Activated naive CD8-positive, alpha-beta T cell treated with anti-CD3 and anti-CD28 coated beads, Interleukin-2, amount 10 ng/mL, durations not matched to agents 7 days and 5 days (primary cell): ENCODE measurements around the gene ARHGEF40. TPM values are rescaled to one million over a fixed set of nuclear protein-coding genes. Genes with fewer than 3 reads are reported as not detected.

Source experiments
- ATAC-seq: fragments of 150-1000 bp; cut with Tn5 transposase; one replicate; pipeline ENCODE4 v1.10.0; 2021; ENCODE audit warnings: low read depth, moderate library complexity
- POLR2A ChIA-PET: fragments of 350-600 bp; sonication (Branson Sonifier 250); formaldehyde crosslinking; loops from one replicate; lab custom pipeline; 2021; ENCODE audit warnings: antibody characterized with exemption; lab: Charles Lee
- DNase-seq: peaks from one replicate; pipeline ENCODE4 v3.0.0; 2021
- H3K27ac Mint-ChIP-seq: one replicate; pipeline ENCODE4 v1.8.0; 2022; ENCODE audit warnings: mild to moderate bottlenecking, mixed read lengths
- H3K27me3 Mint-ChIP-seq: one replicate; pipeline ENCODE4 v1.8.0; 2022; ENCODE audit warnings: mild to moderate bottlenecking, moderate library complexity, mixed read lengths
- H3K36me3 Mint-ChIP-seq: one replicate; pipeline ENCODE4 v1.8.0; 2021; ENCODE audit warnings: mild to moderate bottlenecking, mixed read lengths
- H3K4me1 Mint-ChIP-seq: one replicate; pipeline ENCODE4 v1.8.0; 2021; ENCODE audit warnings: mixed read lengths
- H3K4me3 Mint-ChIP-seq: one replicate; pipeline ENCODE4 v1.8.0; 2022; ENCODE audit warnings: mild to moderate bottlenecking, moderate library complexity, mixed read lengths
- H3K9me3 Mint-ChIP-seq: one replicate; pipeline ENCODE4 v1.8.0; 2021; ENCODE audit warnings: mixed read lengths
- total RNA-seq, 2 experiments: library from RNA; stranded (reverse); gene quantifications; one replicate each; pipeline ENCODE4 v1.2.3, GENCODE V29; 2021

The ARHGEF40 gene
- total RNA-seq, 2 experiments from 2014 or later = 0.20 to 0.28 TPM

DNA sequence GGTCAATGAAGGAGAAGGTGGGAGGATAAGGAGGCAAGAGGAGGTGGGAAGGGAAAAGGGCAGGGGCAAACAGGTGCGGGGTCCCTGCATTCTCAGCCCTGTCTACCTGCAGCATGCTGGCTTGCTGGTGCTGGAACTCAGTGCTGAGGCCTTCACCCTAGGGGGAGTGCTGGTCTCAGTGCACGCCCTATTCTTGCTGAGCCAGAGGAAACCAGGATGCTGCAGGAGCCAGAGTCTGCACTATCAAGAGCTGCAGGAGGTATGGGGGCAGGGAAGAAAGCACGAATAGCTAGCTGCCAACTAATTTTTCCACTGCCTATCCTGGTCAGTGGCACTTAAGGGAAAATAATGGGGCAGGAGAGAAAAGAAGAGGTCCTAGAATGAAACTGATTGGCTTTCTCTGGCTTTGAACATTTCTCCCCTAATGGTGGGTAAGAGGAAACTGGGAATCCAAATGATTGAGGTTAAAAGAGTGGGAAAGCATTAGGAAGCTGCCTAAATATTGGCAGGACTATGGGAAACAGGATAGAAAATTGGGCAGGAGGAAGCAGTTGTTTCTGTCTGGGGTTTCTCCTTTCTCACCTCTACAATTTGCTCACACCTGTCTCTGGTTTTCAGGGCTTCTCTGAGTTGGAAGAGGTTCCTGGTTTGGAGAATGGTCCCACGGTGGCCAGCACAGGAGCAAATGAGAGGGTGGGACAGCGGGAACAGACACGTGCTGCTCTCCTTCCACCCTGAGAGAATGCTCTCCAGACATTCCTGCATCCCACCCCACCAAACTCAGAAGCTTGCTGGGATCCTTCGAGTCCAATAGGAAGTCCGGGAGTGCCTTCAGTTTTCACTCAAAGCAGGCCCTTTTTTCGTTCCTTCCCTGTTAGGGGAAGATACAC, 32.7 kb downstream of the ARHGEF40 start:
- no peak for DNase-seq

GRCh38 chr14:21103411-21103709, 33.3 kb downstream of the ARHGEF40 start:
- peaks cover 40% of the 10 kb centered on the region for H3K4me1 Mint-ChIP-seq
- no peaks in the 10 kb centered on the region for H3K9me3 Mint-ChIP-seq
- ATAC-seq (peak; percentile 0), DNase-seq (no peak)
- peaks cover 15% of the 10 kb centered on the region for H3K27me3 Mint-ChIP-seq
- POLR2A ChIA-PET = interaction anchor here (1.0 to 3.0 kb wide), 6 partner anchors 11 to 36 kb away, joined by 3 to 18 read pairs (median 10); partner anchors contain the start of gene ARHGEF40
- H3K27ac Mint-ChIP-seq = peak overlapping the region; percentile 84
- peak overlapping the region; percentile 94 for H3K4me3 Mint-ChIP-seq
- no peaks in the 10 kb centered on the region for H3K36me3 Mint-ChIP-seq

More for the DNA sequence above, 32.7 kb downstream of the ARHGEF40 start:
- no peaks in the 10 kb centered on the region for H3K9me3 Mint-ChIP-seq
- POLR2A ChIA-PET = interaction anchor here (1.0 to 3.0 kb wide), 7 partner anchors 10 to 35 kb away, joined by 3 to 18 read pairs (median 9); partner anchors contain the start of gene ARHGEF40
- H3K4me1 Mint-ChIP-seq = peaks cover 40% of the 10 kb centered on the region
- peak overlapping the region; percentile 84 for H3K27ac Mint-ChIP-seq
- no peak for ATAC-seq
- H3K36me3 Mint-ChIP-seq = no peaks in the 10 kb centered on the region
- peak overlapping the region; percentile 94 for H3K4me3 Mint-ChIP-seq
- H3K27me3 Mint-ChIP-seq = peaks cover 15% of the 10 kb centered on the region

- peak; percentile 95 for DNase-seq
- H3K4me3 Mint-ChIP-seq = peak overlapping the region; percentile 94
- peak overlapping the region; percentile 84 for H3K27ac Mint-ChIP-seq
- ATAC-seq = peak; percentile 91
- no peaks in the 10 kb centered on the region for H3K36me3 Mint-ChIP-seq
- peaks cover 11% of the 10 kb centered on the region for H3K27me3 Mint-ChIP-seq
- peaks cover 38% of the 10 kb centered on the region for H3K4me1 Mint-ChIP-seq
- no peaks in the 10 kb centered on the region for H3K9me3 Mint-ChIP-seq
- POLR2A ChIA-PET = interaction anchor here (0.9 to 3.0 kb wide), 9 partner anchors 8 to 89 kb away, joined by 3 to 18 read pairs (median 6); partner anchors contain the start of gene ARHGEF40
These were observed 33.8 kb downstream of the ARHGEF40 start for GRCh38 chr14:21103710-21104447.

GRCh38 chr14:21104448-21105060, 34.5 kb downstream of the ARHGEF40 start:
- POLR2A ChIA-PET = interaction anchor here (0.5 to 3.0 kb wide), 8 partner anchors 9 to 89 kb away, joined by 3 to 18 read pairs (median 8); partner anchors contain the start of gene ARHGEF40
- DNase-seq (peak; percentile 71), ATAC-seq (peak; percentile 41)
- peaks cover 4% of the 10 kb centered on the region for H3K27me3 Mint-ChIP-seq
- peak overlapping the region; percentile 94 for H3K4me3 Mint-ChIP-seq
- no peaks in the 10 kb centered on the region for H3K9me3 Mint-ChIP-seq
- H3K36me3 Mint-ChIP-seq = no peaks in the 10 kb centered on the region
- H3K27ac Mint-ChIP-seq = peak overlapping the region; percentile 84
- H3K4me1 Mint-ChIP-seq = peaks cover 31% of the 10 kb centered on the region

GRCh38 chr14:21105095-21105494, 35.0 kb downstream of the ARHGEF40 start:
- POLR2A ChIA-PET = interaction anchor here (0.5 to 3.0 kb wide), 8 partner anchors 9 to 90 kb away, joined by 3 to 18 read pairs (median 8); partner anchors contain the start of gene ARHGEF40
- Mint-ChIP-seq H3K4me1 (peaks cover 28% of the 10 kb centered on the region), H3K36me3 (no peaks in the 10 kb centered on the region), H3K9me3 (no peaks in the 10 kb centered on the region), H3K27ac (no peak overlapping the region), H3K27me3 (peaks cover 4% of the 10 kb centered on the region), H3K4me3 (no peak overlapping the region)
- no peak for ATAC-seq
- DNase-seq = no peak

DNA sequence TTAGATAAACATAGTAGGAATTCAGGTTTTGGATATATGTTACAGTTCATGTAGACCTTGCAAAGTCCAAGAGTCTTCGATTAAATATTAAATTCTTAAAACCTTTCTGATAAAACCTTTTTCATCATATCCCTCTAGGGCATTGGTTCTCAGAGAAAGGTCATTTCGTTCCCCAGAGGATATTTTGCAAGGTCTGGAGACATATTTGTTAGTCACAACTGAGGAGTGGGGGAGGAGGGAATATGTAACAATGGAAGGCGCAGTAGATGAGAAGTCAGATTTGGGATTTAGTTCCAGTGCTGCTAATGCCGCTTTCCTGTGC, 36.0 kb downstream of the ARHGEF40 start:
- no peaks in the 10 kb centered on the region for H3K36me3 Mint-ChIP-seq
- ATAC-seq (no peak), DNase-seq (no peak)
- H3K4me1 Mint-ChIP-seq = peaks cover 24% of the 10 kb centered on the region
- H3K4me3 Mint-ChIP-seq = no peak overlapping the region
- POLR2A ChIA-PET = no interaction called here
- no peaks in the 10 kb centered on the region for H3K9me3 Mint-ChIP-seq
- H3K27me3 Mint-ChIP-seq = peaks cover 5% of the 10 kb centered on the region
- H3K27ac Mint-ChIP-seq = no peak overlapping the region

GRCh38 chr14:21106498-21107282, 36.6 kb downstream of the ARHGEF40 start:
- no peak for ATAC-seq
- H3K36me3 Mint-ChIP-seq = no peaks in the 10 kb centered on the region

GRCh38 chr14:21107283-21107800, 37.2 kb downstream of the ARHGEF40 start:
- POLR2A ChIA-PET = no interaction called here
- no peaks in the 10 kb centered on the region for H3K9me3 Mint-ChIP-seq
- H3K27ac Mint-ChIP-seq = no peak overlapping the region
- H3K36me3 Mint-ChIP-seq = no peaks in the 10 kb centered on the region
- no peak for ATAC-seq
- H3K4me3 Mint-ChIP-seq = no peak overlapping the region
- H3K27me3 Mint-ChIP-seq = peaks cover 5% of the 10 kb centered on the region
- peaks cover 16% of the 10 kb centered on the region for H3K4me1 Mint-ChIP-seq
- DNase-seq = no peak

More at GRCh38 chr14:21106498-21107282, 36.6 kb downstream of the ARHGEF40 start:
- POLR2A ChIA-PET = no interaction called here
- Mint-ChIP-seq H3K27me3 (peaks cover 5% of the 10 kb centered on the region), H3K9me3 (no peaks in the 10 kb centered on the region), H3K4me3 (no peak overlapping the region), H3K27ac (no peak overlapping the region), H3K4me1 (peaks cover 23% of the 10 kb centered on the region)
- peak; percentile 78 for DNase-seq

DNA sequence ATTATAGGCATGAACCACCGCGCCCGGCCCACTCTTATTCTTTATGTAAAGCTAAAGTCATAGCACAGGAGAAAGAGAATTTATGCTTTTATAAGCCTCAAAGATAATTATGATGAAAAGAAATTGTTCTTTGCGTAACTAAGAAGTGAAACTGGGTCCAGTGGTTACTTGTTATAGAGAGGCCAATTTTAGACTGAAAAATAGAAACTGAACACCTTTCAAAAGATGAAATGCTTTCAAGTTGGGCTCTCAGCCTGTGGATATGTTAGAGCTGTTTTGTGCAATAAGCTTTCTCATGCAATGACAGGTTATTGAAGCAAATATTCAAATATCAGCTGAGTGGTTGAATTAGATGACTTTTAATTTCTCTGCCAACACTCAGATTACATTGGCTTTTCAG, 38.7 kb downstream of the ARHGEF40 start:
- POLR2A ChIA-PET = interaction anchor here (0.6 kb wide), 1 partner anchor 97 kb away, joined by 3 read pairs; no protein-coding TSS in a partner anchor
- no peak overlapping the region for H3K4me3 Mint-ChIP-seq

GRCh38 chr14:21109377-21110138, 39.5 kb downstream of the ARHGEF40 start:
- Mint-ChIP-seq H3K4me3 (no peak overlapping the region), H3K4me1 (peaks cover 9% of the 10 kb centered on the region), H3K27ac (no peak overlapping the region), H3K36me3 (no peaks in the 10 kb centered on the region), H3K27me3 (peaks cover 5% of the 10 kb centered on the region), H3K9me3 (no peaks in the 10 kb centered on the region)
- POLR2A ChIA-PET = no interaction called here
- DNase-seq = no peak
- no peak for ATAC-seq

More for the DNA sequence above, 38.7 kb downstream of the ARHGEF40 start:
- H3K27me3 Mint-ChIP-seq = peaks cover 5% of the 10 kb centered on the region
- H3K36me3 Mint-ChIP-seq = no peaks in the 10 kb centered on the region
- H3K27ac Mint-ChIP-seq = no peak overlapping the region
- DNase-seq = no peak
- no peaks in the 10 kb centered on the region for H3K9me3 Mint-ChIP-seq
- H3K4me1 Mint-ChIP-seq = peaks cover 9% of the 10 kb centered on the region
- no peak for ATAC-seq

GRCh38 chr14:21112255-21112654, 42.2 kb downstream of the ARHGEF40 start:
- Mint-ChIP-seq H3K9me3 (no peaks in the 10 kb centered on the region), H3K36me3 (no peaks in the 10 kb centered on the region), H3K4me1 (no peaks in the 10 kb centered on the region), H3K27me3 (peaks cover 7% of the 10 kb centered on the region), H3K4me3 (no peak overlapping the region), H3K27ac (no peak overlapping the region)
- POLR2A ChIA-PET = no interaction called here
- ATAC-seq (no peak), DNase-seq (no peak)

DNA sequence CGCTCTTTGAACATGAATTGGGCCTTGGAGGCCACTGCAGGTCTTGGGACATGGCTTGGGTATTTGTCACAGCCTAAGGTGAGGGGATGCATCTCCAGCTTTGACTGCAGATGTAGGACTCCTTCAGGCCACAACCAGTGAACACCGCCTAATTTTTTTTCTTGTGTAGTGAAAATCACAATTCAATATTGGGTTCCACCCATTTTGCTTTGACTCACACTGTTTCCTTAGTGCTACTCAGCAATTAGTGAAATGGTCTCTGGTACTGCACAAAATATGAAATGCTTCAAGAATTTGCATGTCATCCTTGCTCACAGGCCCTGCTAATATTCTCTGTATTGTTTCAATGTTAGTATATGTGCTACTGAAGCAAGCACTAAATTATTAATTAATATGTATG, 43.3 kb downstream of the ARHGEF40 start:
- Mint-ChIP-seq H3K27me3 (peaks cover 15% of the 10 kb centered on the region), H3K27ac (no peak overlapping the region), H3K4me1 (no peaks in the 10 kb centered on the region), H3K36me3 (no peaks in the 10 kb centered on the region), H3K9me3 (no peaks in the 10 kb centered on the region), H3K4me3 (no peak overlapping the region)
- DNase-seq (no peak), ATAC-seq (no peak)
- POLR2A ChIA-PET = no interaction called here
